GM21529 (cell line): ENCODE data around the gene INCENP.

Source experiments
- ATAC-seq: cut with Tn5 transposase; IDR thresholded peaks from one replicate; pipeline ENCODE4 v1.9.1; 2021; ENCODE audit not compliant: unreplicated experiment

INCENP gene

DNA sequence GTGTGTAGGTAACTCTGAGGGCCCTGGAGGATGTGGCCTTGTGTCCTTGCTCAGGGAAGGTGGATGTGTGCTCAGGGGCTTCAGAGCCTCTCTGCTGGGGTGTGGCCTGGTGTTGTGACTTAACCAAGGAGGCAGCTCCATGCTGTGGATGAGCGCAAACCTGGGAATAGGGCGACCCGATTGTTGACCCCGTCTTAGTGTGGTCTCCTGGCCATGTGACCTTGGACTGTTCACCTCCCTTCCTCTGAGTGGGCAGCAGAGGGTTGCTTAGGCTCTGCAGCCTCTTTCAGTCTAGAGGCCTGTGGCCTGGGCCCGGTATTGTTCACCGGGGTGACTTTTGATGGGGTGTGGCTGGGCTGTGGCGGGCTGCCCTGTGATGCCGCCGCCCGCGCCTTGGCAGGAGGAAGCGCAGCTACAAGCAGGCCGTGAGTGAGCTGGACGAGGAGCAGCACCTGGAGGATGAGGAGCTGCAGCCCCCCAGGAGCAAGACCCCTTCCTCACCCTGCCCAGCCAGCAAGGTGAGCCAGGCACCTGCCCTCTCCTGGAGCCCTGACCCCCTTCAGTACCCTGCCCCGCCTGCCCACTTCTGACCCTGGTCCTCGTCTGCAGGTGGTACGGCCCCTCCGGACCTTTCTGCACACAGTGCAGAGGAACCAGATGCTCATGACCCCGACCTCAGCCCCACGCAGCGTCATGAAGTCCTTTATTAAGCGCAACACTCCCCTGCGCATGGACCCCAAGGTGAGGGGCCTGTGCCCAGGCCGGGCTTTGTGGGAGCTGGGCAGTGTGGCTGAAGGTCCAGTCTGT lies 16.7 kb downstream of the INCENP start:
- ATAC-seq = no peak

DNA sequence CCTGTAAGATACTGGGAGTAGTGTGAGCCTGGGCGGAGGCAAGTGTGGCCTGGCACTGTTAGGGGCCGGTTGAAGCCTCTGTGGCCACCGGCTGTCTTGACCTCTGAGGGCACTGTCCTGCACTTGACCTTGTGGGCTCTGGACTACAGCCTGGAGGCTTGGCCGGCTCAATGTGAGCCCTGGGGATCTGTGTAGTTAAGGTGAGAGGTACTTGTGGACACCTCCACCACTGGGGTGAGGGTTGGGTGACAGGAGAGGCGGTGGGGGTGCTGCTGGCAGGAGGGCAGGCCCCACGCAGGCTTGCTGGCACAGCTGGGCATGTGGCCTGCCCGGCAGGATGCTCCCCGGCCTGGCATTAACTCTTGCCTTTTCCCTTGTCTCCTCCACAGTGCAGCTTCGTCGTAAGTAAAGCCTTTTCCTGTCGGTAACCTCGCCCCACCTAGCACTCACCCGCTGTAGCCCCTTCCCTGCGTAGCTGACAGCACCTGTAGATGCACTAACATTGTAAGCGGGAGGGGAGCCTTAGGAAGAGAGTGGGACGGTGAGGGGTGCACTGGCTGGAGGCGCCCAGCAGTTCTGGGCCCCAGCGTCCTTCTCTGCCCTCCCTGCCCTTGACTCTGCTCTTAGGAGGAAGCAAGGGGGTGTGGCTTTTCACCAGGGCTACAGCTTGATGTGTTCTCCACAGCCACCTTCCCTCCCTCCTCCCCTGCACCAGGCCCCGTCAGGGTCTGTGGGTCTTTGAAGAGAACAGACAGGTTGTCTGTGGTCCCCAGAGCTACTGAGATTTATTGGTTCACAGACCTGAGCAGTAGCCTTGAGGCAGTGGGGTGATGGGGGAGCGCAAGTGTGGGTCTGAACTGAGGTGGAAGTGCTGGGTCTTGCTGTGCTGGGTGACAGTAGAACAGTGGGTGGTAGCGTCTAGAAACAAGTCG lies 17.6 kb downstream of the INCENP start:
- ATAC-seq = no peak

DNA sequence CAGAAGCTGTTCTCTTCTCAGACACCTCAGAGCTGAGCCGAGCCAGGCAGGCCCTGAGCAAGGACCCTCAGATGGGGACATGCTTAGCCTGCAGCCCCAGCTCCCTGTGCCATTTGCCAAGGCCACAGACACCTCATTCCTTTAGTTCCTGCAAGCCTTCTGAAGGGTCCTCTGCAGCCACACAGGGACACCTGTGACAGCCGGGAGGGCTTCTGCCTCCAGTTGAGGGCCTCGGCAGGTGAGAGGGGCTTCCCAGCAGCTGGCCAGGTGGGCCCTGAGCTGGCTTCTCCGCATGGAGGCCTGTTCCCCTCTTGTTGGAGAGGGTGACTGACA lies 18.2 kb downstream of the INCENP start:
- ATAC-seq = no peak

DNA sequence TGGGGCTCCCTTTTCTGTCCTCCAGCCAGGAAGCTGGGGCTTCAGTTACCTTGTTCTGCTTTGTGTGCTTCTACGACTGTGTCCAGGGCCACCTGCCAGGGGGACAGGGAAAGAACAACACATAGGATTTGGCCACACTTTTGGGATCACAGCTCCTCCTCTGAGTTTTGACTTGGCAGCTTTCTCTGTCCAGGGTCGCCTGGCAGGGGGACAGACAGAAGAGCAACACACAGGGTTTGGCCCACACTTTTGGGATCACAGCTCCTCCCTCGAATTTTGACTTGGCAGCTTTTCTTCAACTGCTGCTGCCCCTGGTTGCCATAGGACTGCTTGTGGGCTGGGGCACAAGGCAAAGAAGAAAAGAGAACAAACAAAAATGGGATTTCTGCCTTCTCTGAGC lies 19.1 kb downstream of the INCENP start:
- no peak for ATAC-seq

DNA sequence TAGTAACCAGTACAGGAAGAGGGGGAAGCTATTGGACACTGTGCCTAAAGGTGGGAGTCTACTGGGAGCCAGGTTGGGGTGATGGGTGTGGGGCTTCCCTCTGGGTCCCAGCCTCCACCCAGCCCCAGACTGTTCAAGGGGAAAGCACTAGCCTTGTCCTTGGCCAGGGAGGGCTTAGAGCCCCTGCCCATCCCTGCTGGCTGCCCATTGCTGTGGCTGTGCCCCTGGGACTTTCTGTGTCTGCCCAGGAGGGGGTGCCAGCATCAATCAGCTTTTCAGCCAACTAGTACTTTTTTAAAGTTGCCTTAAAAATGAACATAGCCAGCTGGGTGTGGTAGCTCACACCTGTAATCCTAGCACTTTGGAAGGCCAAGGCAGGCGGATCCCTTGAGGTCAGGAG lies 19.9 kb downstream of the INCENP start:
- ATAC-seq = no peak

DNA sequence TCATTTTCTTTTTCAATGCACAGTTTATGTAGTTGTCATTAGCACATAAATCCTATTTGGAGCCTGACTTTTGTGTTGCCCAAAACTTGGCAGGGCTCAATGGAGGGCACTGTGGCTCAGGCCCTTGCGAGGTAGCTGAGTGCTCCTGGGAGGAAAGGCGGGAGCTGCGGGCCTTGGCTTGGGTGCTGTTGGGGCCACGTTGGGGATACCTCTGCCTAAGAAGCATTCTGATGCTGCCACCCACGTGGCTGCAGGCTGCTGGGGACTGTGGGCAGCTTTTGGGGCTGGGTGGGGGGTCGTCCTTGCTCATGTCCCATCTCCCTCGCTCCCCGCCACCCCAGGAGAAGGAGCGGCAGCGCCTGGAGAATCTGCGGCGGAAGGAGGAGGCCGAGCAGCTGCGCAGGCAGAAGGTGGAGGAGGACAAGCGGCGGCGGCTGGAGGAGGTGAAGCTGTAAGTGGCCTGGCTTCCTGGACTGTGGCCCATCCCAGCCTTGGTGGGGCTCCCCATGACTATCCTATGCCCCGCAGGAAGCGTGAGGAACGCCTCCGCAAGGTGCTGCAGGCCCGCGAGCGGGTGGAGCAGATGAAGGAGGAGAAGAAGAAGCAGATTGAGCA lies 20.9 kb downstream of the INCENP start:
- no peak for ATAC-seq

DNA sequence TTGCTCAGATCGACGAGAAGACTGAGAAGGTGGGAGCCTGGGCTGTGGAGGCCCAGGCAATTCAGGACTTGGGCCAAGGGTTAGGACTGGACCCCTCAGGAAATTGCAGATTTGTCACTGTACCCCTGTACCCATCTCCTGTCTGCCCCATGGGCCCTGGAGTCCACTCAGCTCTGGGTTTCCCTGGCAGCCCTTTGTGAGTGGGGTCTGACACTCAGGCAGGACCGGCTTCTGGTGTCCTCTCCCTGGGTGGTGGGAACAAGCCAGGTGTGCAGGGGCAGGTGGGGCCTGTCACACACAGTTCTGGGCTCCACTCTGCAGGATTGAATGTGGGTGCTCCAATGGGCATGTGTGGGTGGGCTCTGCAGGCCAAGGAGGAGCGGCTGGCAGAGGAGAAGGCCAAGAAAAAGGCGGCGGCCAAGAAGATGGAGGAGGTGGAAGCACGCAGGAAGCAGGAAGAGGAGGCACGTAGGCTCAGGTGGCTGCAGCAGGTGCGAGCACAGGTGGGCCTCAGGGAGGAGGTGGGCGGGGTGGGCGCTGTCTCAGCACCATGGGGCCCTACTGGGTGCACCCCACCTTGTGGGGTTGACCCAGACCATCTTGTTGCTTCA lies 21.6 kb downstream of the INCENP start:
- no peak for ATAC-seq

DNA sequence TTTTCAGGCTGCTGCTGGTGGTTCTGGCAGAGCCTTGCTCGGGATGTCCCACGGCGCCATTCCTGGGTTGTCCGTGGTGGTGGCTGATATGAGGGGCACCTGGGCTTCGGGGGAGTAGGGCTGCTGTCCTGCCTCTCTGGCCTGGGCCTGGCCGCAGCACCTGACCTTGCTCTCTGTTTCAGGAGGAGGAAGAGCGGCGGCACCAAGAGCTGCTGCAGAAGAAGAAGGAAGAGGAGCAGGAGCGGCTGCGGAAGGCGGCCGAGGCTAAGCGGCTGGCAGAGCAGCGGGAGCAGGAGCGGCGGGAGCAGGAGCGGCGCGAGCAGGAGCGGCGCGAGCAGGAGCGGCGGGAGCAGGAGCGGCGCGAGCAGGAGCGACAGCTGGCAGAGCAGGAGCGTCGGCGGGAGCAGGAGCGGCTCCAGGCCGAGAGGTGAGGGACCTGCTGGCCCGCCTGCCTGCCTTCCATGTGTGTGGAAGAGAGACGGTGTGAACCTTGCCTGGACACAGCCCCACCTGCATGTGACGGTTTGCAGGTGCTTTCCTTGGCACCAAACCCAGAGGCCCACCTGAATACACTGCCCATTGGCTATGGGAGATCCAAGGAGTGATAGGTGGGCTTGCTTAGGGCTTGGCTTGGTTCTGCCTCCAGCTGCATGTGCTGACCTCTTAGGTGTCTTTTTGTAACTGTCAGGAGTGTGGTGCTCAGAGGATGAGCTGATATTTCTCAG lies 22.8 kb downstream of the INCENP start:
- no peak for ATAC-seq

DNA sequence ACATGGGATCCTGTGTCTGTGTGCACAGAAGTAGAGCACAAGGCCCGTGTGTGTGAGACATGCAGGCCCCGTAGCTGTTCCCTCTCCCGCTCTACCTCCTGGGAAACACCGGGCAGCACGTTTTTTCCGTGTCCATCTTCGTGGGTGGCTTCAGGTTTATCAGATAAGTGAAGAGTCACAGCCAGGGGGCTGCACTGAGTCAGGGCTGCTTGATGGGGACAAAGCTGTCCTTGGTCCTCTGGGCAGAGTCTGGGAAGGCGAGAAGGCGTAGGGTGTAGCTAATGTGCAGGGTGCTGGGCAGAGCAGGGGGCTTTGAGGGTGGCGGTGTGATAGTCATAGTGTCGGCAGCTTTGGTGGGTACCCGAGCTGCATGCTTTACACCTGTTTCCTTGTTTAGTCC lies 23.7 kb downstream of the INCENP start:
- ATAC-seq = no peak

DNA sequence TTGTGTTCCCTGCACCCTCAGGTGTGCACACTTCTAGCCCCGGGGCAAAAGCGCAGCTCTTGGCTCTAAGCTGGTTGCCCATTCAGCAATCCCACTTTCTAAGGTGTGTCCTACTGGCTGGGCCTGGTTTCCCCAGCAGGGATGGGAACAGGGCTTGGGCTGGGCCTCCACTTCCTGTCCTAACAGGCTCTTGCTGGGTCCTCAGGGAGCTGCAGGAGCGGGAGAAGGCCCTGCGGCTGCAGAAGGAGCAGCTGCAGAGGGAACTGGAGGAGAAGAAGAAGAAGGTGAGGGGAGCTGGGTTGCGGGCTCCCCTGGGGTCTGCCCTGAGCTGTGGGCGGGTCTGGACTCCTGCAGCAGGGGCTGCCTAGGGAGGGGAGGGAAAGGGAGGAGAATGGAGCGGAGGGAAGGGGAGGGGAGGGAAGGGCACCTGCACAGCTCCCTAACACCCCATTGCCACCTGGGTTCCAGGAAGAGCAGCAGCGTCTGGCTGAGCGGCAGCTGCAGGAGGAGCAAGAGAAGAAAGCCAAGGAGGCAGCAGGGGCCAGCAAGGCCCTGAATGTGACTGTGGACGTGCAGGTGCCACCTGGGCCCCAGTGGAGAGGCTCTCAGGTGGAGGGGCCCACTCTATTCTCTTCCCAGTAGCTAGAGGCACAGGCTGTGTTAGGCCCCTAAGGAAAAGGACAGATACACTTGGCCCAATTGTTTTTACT lies 24.6 kb downstream of the INCENP start:
- no peak for ATAC-seq

DNA sequence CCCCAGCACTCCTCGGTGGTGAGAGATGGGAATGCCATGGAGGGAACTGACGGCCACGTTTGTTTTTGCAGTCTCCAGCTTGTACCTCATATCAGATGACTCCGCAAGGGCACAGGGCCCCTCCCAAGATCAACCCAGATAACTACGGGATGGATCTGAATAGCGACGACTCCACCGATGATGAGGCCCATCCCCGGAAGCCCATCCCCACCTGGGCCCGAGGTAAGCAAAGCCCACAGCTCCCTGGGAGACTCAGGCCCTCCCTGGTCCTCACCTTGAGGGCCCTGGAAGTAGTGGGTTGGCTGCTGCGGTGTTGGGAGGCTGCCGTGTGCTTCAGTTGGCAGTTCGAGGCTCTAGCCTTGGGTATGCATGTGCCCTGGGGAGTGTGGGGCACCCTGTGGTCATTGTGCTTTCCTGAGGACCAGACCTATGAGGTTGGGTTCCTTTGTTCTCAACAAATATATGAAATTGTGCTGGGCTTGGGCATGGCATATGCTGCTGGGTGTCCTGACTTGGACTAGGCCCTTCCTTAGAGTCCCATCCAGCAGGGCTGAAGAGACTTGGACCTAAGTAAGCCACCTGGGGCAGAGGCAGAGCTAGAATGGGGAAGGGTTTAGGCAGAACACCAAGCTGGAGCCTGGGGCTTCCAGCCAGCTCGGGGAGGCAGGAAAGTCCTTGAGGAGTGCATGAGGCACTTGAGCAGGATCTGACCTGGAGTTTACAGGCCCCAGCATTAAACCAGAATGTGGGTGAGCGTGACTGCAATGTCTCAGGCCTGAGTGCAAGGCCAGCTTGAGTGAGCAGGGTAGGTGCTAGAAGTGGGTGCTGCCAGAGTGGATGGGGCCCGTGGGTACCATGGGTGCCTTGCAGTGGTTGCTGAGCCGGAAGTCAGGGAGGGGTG lies 26.4 kb downstream of the INCENP start:
- no peak for ATAC-seq

DNA sequence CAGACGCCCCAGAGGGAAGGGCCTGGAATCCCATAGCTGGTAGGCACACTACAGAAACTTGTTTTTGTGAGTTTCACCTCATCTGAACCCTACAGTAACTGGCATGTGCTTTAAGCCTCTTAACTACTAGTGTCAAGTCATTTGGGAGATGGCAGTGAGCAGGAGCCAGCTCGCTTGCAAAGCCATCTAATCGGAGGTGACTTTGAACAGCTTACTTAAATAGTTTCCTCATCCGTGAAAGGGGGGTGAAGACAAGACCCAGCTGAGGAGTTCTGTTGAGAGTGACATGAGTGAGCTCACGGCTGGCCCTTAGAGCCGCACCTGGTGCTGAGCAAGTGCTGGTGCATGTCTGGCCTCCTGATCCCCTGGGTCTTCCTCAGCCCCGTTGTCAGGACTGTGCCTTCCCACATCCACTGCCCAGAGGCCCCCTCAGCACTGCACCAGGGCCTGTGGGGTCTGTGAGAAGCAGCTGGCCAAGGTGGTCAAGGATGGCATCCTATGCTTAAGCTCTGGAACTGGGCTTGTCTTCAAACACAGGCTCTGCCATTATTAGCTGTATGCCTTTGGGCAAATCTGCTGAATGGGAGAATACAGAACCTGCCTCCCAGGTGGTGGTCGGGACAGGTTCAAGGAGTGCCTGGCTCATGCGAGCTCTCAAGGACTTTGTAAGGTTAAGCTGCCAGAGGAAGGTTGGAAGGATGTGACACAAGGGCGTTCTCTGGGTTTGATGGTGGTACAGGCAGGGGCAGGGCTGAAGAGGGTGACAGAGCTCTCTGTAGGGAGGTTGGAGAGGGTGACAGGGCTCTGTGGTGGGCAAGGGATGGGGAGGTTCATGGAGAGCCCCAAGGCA lies 27.3 kb downstream of the INCENP start:
- ATAC-seq = no peak

DNA sequence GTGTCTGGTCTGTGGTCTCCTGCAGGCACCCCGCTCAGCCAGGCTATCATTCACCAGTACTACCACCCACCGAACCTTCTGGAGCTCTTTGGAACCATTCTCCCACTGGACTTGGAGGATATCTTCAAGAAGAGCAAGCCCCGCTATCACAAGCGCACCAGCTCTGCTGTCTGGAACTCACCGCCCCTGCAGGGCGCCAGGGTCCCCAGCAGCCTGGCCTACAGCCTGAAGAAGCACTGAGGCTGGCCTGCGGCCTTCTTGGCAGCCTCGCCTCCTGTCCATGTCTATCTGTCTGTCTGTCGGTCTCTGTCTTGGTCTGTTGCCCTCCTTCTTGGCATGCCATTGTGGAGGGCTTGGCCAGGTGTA lies 27.9 kb downstream of the INCENP start:
- ATAC-seq = no peak

DNA sequence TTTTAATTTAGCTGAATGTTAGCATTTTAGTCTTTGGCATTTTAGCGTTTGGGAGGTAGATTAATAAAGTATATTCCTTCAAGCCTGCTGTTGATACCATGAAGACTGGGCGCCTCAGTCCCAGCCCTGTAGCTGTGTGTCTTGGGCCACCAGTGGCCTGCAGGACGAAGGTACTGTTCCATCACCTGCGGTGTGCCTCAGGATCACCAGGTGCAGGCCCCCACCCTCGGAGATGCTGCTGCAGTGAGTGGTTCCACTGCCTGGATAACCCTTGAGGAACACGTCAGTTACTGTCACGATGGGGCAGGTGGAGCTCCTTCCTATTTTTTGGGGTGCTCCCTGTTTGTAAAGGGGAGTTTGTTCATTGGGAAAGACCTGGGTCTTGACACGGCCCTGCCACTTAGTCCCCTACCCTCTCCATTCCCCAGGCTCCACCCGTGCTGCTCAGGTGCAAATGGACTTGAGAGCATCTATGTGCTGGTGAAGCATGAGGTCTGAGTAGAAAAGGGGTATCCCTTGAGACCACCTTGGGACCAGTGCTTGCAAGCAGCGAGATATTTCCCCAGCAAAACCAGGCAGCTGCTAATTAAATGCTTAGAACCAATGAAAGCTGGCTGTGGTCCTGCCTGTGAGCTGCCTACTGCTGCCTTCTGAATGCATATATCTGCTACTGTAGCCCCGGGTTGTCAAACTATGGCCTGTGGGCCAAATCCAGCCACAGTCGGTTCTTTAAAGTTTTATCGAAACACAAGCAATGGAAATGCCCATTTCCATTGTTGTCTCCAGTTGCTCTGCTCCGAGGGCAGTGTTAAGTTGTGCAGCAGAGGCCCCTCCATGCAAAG lies 28.7 kb downstream of the INCENP start:
- no peak for ATAC-seq

DNA sequence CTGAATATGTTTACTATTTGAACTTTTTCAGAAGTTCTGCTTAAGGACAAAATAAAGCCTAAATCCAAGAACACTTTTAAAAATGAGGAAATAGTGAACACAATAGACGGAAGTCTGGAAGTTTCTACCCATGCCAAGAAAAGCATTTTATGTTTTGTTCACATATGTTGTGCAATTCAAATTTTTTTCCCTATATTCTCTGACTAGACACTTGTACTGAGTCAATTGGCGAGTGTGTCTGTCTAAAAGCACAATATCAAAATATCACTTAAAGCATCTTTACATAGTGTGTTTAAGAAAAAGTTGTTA lies 29.2 kb downstream of the INCENP start:
- no peak for ATAC-seq

DNA sequence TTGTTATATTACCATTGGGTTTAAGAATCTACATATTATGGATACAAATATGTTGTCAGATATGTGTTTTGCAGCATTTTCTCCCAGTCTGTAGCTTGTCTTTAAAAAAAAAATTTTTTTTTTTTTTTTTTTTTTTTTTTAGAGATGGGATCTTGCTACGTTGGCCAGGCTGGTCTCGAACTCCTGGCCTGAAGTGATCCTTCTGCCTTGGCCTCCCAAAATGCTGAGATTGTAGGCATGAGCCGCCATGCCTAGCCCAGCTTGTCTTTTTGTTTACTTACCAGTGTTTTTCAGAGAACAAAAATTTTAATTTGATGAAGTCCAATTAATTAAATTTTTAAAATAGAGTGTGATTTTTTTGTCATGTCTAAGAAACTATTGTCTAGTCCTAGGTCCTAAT lies 29.8 kb downstream of the INCENP start:
- no peak for ATAC-seq

DNA sequence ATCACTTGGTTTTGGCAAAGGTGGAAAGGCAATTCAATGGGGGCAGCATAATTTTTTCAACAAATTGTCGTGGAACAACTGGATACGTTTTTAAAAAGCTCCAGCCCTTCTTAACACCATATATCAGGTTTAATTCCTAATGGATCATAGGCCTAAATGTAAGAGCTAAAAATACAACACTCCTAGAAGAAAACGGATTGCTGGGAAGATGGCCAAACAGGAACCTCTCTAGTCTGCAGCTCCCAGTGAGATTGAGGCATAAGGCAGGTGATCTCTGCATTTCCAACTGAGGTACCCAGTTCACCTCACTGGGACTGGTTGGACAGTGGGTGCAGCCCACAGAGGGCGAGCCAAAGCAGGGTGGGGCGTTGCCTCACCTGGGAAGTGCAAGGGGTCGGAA lies 33.8 kb downstream of the INCENP start:
- ATAC-seq = no peak

DNA sequence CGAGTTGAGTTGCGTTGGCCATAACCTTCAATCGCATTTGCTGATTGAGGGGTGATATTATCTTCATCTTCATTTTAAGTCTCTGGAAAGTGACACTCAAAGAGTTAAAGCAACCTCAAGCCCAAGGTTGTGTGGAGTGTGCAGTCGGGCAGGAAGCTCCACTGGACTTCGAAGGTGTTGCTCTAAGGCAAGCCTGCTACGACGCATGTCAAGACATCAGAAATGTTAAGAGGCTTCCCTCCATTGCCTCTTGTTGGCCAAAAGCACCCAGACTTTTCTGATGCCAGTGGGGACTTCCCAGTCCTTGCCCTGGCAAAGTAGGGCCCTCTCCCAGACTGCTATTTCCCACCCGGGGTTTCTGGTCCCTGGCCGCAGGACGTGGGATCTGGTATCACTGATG lies 42.6 kb downstream of the INCENP start:
- ATAC-seq = no peak
